ENCODE data around the gene ZNF813.

GRCh38 chr19:53518716-53519115, 51.2 kb downstream of the ZNF813 start:
- TF ChIP-seq REST (IDR thresholded peaks at IDR 0.05; ENCODE audit: borderline replicate concordance) (no peak), CTCF (IDR thresholded peaks at IDR 0.05; ENCODE audit: poor library complexity, severe bottlenecking) (no peak), EP300 (conservative IDR thresholded peaks at IDR 0.05; ENCODE audit: poor library complexity, severe bottlenecking) (no peak), EZH2 (IDR thresholded peaks at IDR 0.05; ENCODE audit: borderline replicate concordance, insufficient read depth, low read length, poor library complexity, severe bottlenecking) (no peak), POLR2AphosphoS5 (IDR thresholded peaks at IDR 0.05) (no peak), RAD21 (conservative IDR thresholded peaks at IDR 0.05) (no peak), TAF1 (IDR thresholded peaks at IDR 0.05; ENCODE audit: low read depth) (no peak), MXI1 (conservative IDR thresholded peaks at IDR 0.05; ENCODE audit: poor library complexity, severe bottlenecking) (no peak), SMC3 (conservative IDR thresholded peaks at IDR 0.05; ENCODE audit: poor library complexity) (no peak)
